CD4-positive, CD25-positive, alpha-beta regulatory T cell (primary cell): ENCODE data around the gene CHST11. TPM values are rescaled to one million over a fixed set of nuclear protein-coding genes. Genes with fewer than 3 reads are reported as not detected.
A peak's percentile ranks its signal among the peaks of the same experiment; 100 is the strongest.
"Not testable (repeated sequence)": the region's sequence is repeated elsewhere in the genome, so short reads cannot be mapped to it uniquely, and the experiment has no call there.

Experiments
- ATAC-seq, 2 donors: fragments of 150-1000 bp; cut with Tn5 transposase; one replicate each; pipeline ENCODE4 v1.10.0; 2021; ENCODE audit warnings: low read depth in 2 of 2, moderate number of reproducible peaks in 2 of 2, moderate library complexity in 1 of 2
- DNase-seq, 3 donors: peaks; one replicate each; pipeline versions ENCODE4 v3.0.0 to v3.0.0-alpha.2; 2012 to 2022; ENCODE audit warnings: mixed read lengths in 1 of 3
- H3K27ac ChIP-seq: one replicate; pipeline ENCODE4 v1.7.0; 2013; ENCODE audit warnings: mild to moderate bottlenecking, low read length; ENCODE audit not compliant: insufficient read depth, poor library complexity, severe bottlenecking
- H3K27me3 ChIP-seq: one replicate; pipeline ENCODE4 v1.7.0; 2013; ENCODE audit warnings: low read length; ENCODE audit not compliant: control insufficient read depth, insufficient read depth
- H3K36me3 ChIP-seq: one replicate; pipeline ENCODE4 v1.7.0; 2013; ENCODE audit warnings: mild to moderate bottlenecking, low read length, moderate library complexity; ENCODE audit not compliant: control insufficient read depth, insufficient read depth
- H3K4me1 ChIP-seq: 2 replicates; pipeline ENCODE4 v1.7.0; 2013; ENCODE audit warnings: mild to moderate bottlenecking, low read length; ENCODE audit not compliant: insufficient read depth, control insufficient read depth, poor library complexity, severe bottlenecking
- H3K4me3 ChIP-seq: one replicate; pipeline ENCODE4 v1.7.0; 2013; ENCODE audit warnings: low read depth, mild to moderate bottlenecking, low read length, moderate library complexity
- H3K9me3 ChIP-seq, 2 experiments: 1 replicate in 1 of 2; 2 replicates in 1 of 2; pipeline ENCODE4 v1.7.0; 2013; ENCODE audit warnings: low read length in 2 of 2, mild to moderate bottlenecking in 1 of 2, moderate library complexity in 1 of 2; ENCODE audit not compliant: control insufficient read depth in 2 of 2
- H3K27ac Mint-ChIP-seq, 3 donors: one replicate each; pipeline ENCODE4 v1.8.0; 2020 to 2022; ENCODE audit warnings: mild to moderate bottlenecking in 3 of 3, mixed read lengths in 3 of 3, moderate library complexity in 2 of 3
- H3K27me3 Mint-ChIP-seq: one replicate; pipeline ENCODE4 v1.8.0; 2022; ENCODE audit warnings: mild to moderate bottlenecking, mixed read lengths
- H3K36me3 Mint-ChIP-seq: one replicate; pipeline ENCODE4 v1.8.0; 2020; ENCODE audit warnings: mixed read lengths
- H3K4me1 Mint-ChIP-seq, 4 donors: one replicate each; pipeline ENCODE4 v1.8.0; 2020 to 2022; ENCODE audit warnings: mixed read lengths in 4 of 4, mild to moderate bottlenecking in 1 of 4
- H3K4me3 Mint-ChIP-seq, 4 donors: one replicate each; pipeline ENCODE4 v1.8.0; 2020 to 2022; ENCODE audit warnings: mild to moderate bottlenecking in 4 of 4, mixed read lengths in 4 of 4, moderate library complexity in 3 of 4
- H3K9me3 Mint-ChIP-seq, 7 donors: one replicate each; pipeline ENCODE4 v1.8.0; 2020 to 2022; ENCODE audit warnings: mixed read lengths in 7 of 7, mild to moderate bottlenecking in 3 of 7, moderate library complexity in 2 of 7
- polyA plus RNA-seq, 4 donors: library from polyadenylated mRNA; unstranded; fragments of 300-500 nt; fragmentation: Illumina TruSeq; gene quantifications; one replicate each; pipeline ENCODE4 v1.2.3, GENCODE V29; 2021
- total RNA-seq: library from RNA; stranded (reverse); gene quantifications from one replicate; pipeline ENCODE4 v1.2.3, GENCODE V29; 2022

The CHST11 gene
- total and polyA plus RNA-seq, 5 donors from 2014 or later, result 70.2 to 192 (median 105) TPM

GRCh38 chr12:104604995-104605675 lies 148.4 kb downstream of the CHST11 start:
- Mint-ChIP-seq H3K27me3 (no peaks in the 10 kb centered on the region), H3K9me3 (peaks cover 0 to 4% (median 0%) of the 10 kb centered on the region in 7 donors), H3K4me3 (peak overlapping the region in 2 of 4 donors; percentile 7 to 69), H3K27ac (peak overlapping the region; percentile 82 to 89 (median 88)), H3K36me3 (peaks cover 36% of the 10 kb centered on the region), H3K4me1 (peaks cover 43 to 94% (median 71%) of the 10 kb centered on the region in 4 donors)
- no peaks in the 10 kb centered on the region for H3K27me3 ChIP-seq
- peak overlapping the region; percentile 72 for H3K27ac ChIP-seq
- peaks cover 27% of the 10 kb centered on the region for H3K36me3 ChIP-seq
- ATAC-seq, result no peak
- DNase-seq, result no peak
- no peaks in the 10 kb centered on the region for H3K9me3 ChIP-seq
- peaks cover 42% of the 10 kb centered on the region for H3K4me1 ChIP-seq
- H3K4me3 ChIP-seq, result peak overlapping the region; percentile 52

GRCh38 chr12:104605685-104606084 lies 148.9 kb downstream of the CHST11 start:
- H3K36me3 ChIP-seq, result peaks cover 27% of the 10 kb centered on the region
- H3K36me3 Mint-ChIP-seq, result peaks cover 36% of the 10 kb centered on the region
- peak in 1 of 3 donors; percentile 21 for DNase-seq
- H3K27me3 ChIP-seq, result no peaks in the 10 kb centered on the region
- no peak overlapping the region for H3K27ac ChIP-seq
- peaks cover 43 to 93% (median 68%) of the 10 kb centered on the region in 4 donors for H3K4me1 Mint-ChIP-seq
- H3K4me3 Mint-ChIP-seq, result peak overlapping the region in 2 of 4 donors; percentile 13 to 69
- no peak overlapping the region for H3K4me3 ChIP-seq
- H3K27me3 Mint-ChIP-seq, result no peaks in the 10 kb centered on the region
- ATAC-seq, result no peak
- H3K4me1 ChIP-seq, result peaks cover 42% of the 10 kb centered on the region
- no peaks in the 10 kb centered on the region for H3K9me3 ChIP-seq
- peaks cover 0 to 2% (median 0%) of the 10 kb centered on the region in 7 donors for H3K9me3 Mint-ChIP-seq
- peak overlapping the region in 2 of 3 donors; percentile 16 to 73 for H3K27ac Mint-ChIP-seq

- Histone ChIP-seq H3K4me3 (no peak overlapping the region), H3K27me3 (no peaks in the 10 kb centered on the region), H3K36me3 (peaks cover 17% of the 10 kb centered on the region), H3K9me3 (no peaks in the 10 kb centered on the region), H3K27ac (no peak overlapping the region), H3K4me1 (peaks cover 19% of the 10 kb centered on the region)
- H3K9me3 Mint-ChIP-seq, result no peaks in the 10 kb centered on the region
- H3K4me1 Mint-ChIP-seq, result peaks cover 41 to 88% (median 63%) of the 10 kb centered on the region in 4 donors
- peaks cover 28% of the 10 kb centered on the region for H3K36me3 Mint-ChIP-seq
- peak overlapping the region in 2 of 3 donors; percentile 73 to 74 for H3K27ac Mint-ChIP-seq
- H3K27me3 Mint-ChIP-seq, result no peaks in the 10 kb centered on the region
- no peak for DNase-seq
- no peak overlapping the region for H3K4me3 Mint-ChIP-seq
- ATAC-seq, result no peak
Observed at GRCh38 chr12:104608998-104609397, 152.2 kb downstream of the CHST11 start.

- Mint-ChIP-seq H3K36me3 (peaks cover 29% of the 10 kb centered on the region), H3K27ac (peak overlapping the region in 2 of 3 donors; percentile 11 to 73), H3K4me3 (no peak overlapping the region), H3K27me3 (no peaks in the 10 kb centered on the region), H3K4me1 (peaks cover 40 to 84% (median 60%) of the 10 kb centered on the region in 4 donors), H3K9me3 (no peaks in the 10 kb centered on the region)
- ATAC-seq (no peak), DNase-seq (no peak)
- Histone ChIP-seq H3K27me3 (no peaks in the 10 kb centered on the region), H3K27ac (no peak overlapping the region), H3K4me1 (peaks cover 15% of the 10 kb centered on the region), H3K36me3 (peaks cover 18% of the 10 kb centered on the region), H3K4me3 (no peak overlapping the region), H3K9me3 (no peaks in the 10 kb centered on the region)
Observed at GRCh38 chr12:104609445-104609844, 152.7 kb downstream of the CHST11 start.

- no peaks in the 10 kb centered on the region for H3K9me3 ChIP-seq
- Mint-ChIP-seq H3K36me3 (peaks cover 31% of the 10 kb centered on the region), H3K9me3 (no peaks in the 10 kb centered on the region), H3K4me3 (no peak overlapping the region), H3K27ac (peak overlapping the region in 2 of 3 donors; percentile 23 to 76), H3K27me3 (no peaks in the 10 kb centered on the region), H3K4me1 (peaks cover 39 to 85% (median 59%) of the 10 kb centered on the region in 4 donors)
- peaks cover 22% of the 10 kb centered on the region for H3K36me3 ChIP-seq
- ATAC-seq, result no peak
- no peak for DNase-seq
- H3K27ac ChIP-seq, result no peak overlapping the region
- peaks cover 5% of the 10 kb centered on the region for H3K4me1 ChIP-seq
- no peaks in the 10 kb centered on the region for H3K27me3 ChIP-seq
- no peak overlapping the region for H3K4me3 ChIP-seq
Observed at GRCh38 chr12:104610513-104611235, 153.9 kb downstream of the CHST11 start.

GRCh38 chr12:104611671-104612070 lies 154.9 kb downstream of the CHST11 start:
- no peak for DNase-seq
- peaks cover 5% of the 10 kb centered on the region for H3K4me1 ChIP-seq
- ATAC-seq, result no peak
- no peaks in the 10 kb centered on the region for H3K27me3 ChIP-seq
- Mint-ChIP-seq H3K9me3 (no peaks in the 10 kb centered on the region), H3K4me1 (peaks cover 40 to 83% (median 59%) of the 10 kb centered on the region in 4 donors), H3K27ac (peak overlapping the region; percentile 3 to 38 (median 23)), H3K36me3 (peaks cover 31% of the 10 kb centered on the region), H3K27me3 (no peaks in the 10 kb centered on the region), H3K4me3 (no peak overlapping the region)
- peaks cover 22% of the 10 kb centered on the region for H3K36me3 ChIP-seq
- H3K4me3 ChIP-seq, result no peak overlapping the region
- H3K27ac ChIP-seq, result no peak overlapping the region
- no peaks in the 10 kb centered on the region for H3K9me3 ChIP-seq

GRCh38 chr12:104613372-104613771 lies 156.6 kb downstream of the CHST11 start:
- not testable (repeated sequence) for DNase-seq, H3K4me1 ChIP-seq, H3K27me3 Mint-ChIP-seq, ATAC-seq, H3K4me3 ChIP-seq, H3K27ac ChIP-seq, H3K9me3 Mint-ChIP-seq, H3K27me3 ChIP-seq, H3K9me3 ChIP-seq
- peaks cover 19% of the 10 kb centered on the region for H3K36me3 ChIP-seq
- Mint-ChIP-seq H3K27ac (peak overlapping the region in 2 of 3 donors; percentile 69 to 85), H3K4me1 (peaks cover 36 to 81% (median 54%) of the 10 kb centered on the region in 4 donors), H3K36me3 (peaks cover 24% of the 10 kb centered on the region), H3K4me3 (peak overlapping the region in 1 of 4 donors; percentile 52)
